Motor neuron (in vitro differentiated cells): ENCODE data around the gene ARRB2. TPM values are rescaled to one million over a fixed set of nuclear protein-coding genes. Genes with fewer than 3 reads are reported as not detected.
"Not testable (repeated sequence)": the region's sequence is repeated elsewhere in the genome, so short reads cannot be mapped to it uniquely, and the experiment has no call there.

Source experiments
- ATAC-seq, 8 experiments: fragments of 200-7000 bp; cut with Tn5 transposase; replicated peaks in 6 of 8; 2 replicates each; pipeline ENCODE4 v1.8.0; 2021; ENCODE audit warnings: mild to moderate bottlenecking in 8 of 8, moderate library complexity in 8 of 8
- H3K27ac ChIP-seq, 2 donors: fragments of 250-450 bp; sonication (Bioruptor Pico); 2 replicates each; pipeline ENCODE4 v1.9.0; 2021; ENCODE audit warnings: antibody characterized with exemption in 2 of 2, mild to moderate bottlenecking in 2 of 2, moderate library complexity in 1 of 2
- H3K4me1 ChIP-seq, 2 donors: fragments of 250-450 bp; sonication (Bioruptor Pico); replicated peaks in 1 of 2; 2 replicates each; pipeline ENCODE4 v1.6.1; 2021; ENCODE audit warnings: antibody characterized with exemption in 2 of 2, mild to moderate bottlenecking in 2 of 2, moderate library complexity in 1 of 2
- H3K4me3 ChIP-seq, 5 donors: fragments of 250-450 bp; sonication (Bioruptor Pico); 2 replicates each; pipeline ENCODE4 v1.9.0; 2021; ENCODE audit warnings: antibody characterized with exemption in 5 of 5, mild to moderate bottlenecking in 5 of 5, moderate library complexity in 4 of 5
- WGBS, 10 experiments: fragments of 450-650 bp; shearing (Covaris generic); methylation state at CpG; one replicate each; pipeline ENCODE4 v1.0.0; 2022; 5-methylcytosine and 5-hydroxymethylcytosine counted together
- in situ Hi-C, 9 experiments: fragments of 400-800 bp; cut with MboI; loops; one replicate each; pipeline ENCODE4 v1.15.0; 2021; ENCODE audit warnings: low sequenced_read_pairs in 9 of 9, low pct_unique_long_range_greater_than_20kb in 2 of 9; ENCODE audit not compliant: unreplicated experiment in 9 of 9
- total RNA-seq, 8 experiments: library from RNA; unstranded; fragments of 300-600 nt; gene quantifications; 2 replicates each; pipeline versions ENCODE4 v1.2.3 to v1.2.4, GENCODE V29; 2022

ARRB2 gene
- total RNA-seq, 8 experiments from 2014 or later = 7.0 to 37.9 (median 27.5) TPM

DNA sequence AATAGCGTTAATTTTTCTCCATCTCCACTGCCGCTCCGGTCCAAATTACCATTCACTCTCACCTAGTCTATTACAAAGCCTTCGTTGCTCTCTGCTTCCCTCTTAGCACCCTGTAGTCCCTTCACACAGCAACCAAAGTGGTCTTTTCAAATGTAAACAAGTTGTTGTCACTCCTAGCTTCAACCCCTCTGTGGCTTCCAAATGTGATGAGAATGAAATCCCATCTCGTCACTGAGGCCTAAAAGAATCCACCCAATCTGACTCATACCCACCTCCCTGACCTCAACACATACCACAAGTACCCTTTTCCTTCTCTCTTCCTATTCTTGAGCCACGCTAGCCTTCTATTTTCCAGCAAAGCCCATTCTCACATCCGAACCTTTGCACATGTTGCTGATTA is 4.3 kb upstream of the ARRB2 start:
- no peak for ATAC-seq
- Histone ChIP-seq H3K4me1 (peaks cover 10 to 11% of the 10 kb centered on the region in 2 donors), H3K27ac (no peak overlapping the region), H3K4me3 (no peak overlapping the region)
- in situ Hi-C loops = loop anchor here in 1 of 9 experiments (25.0 kb wide), 1 partner anchor 181 kb away; the partner anchor contains the start of gene C17orf107
- 37 to 91% (median 77%) methylated on average over 2 to 7 of the region's 7 CpGs; no CpG with 5 or more reads in 1 of the 10 experiments for WGBS, 10 experiments

GRCh38 chr17:4708436-4708835 is 2.0 kb upstream of the ARRB2 start:
- H3K27ac ChIP-seq = no peak overlapping the region

GRCh38 chr17:4710693-4711634 is 532 bp downstream of the ARRB2 start:
- 0 to 72% (median 29%) methylated on average over 1 to 17 of the region's 57 CpGs for WGBS, 10 experiments
- in situ Hi-C loops = loop anchor here in 1 of 9 experiments (25.0 kb wide), 1 partner anchor 176 kb away; the partner anchor contains the start of gene C17orf107
- Histone ChIP-seq H3K4me3 (peak overlapping the region; percentile 53 to 81 (median 74)), H3K27ac (peak overlapping the region; percentile 73 to 87), H3K4me1 (peaks cover 6 to 8% of the 10 kb centered on the region in 2 donors)
- ATAC-seq = peak in 7 of 8 experiments; percentile 0 to 6 (median 1)

More at GRCh38 chr17:4708436-4708835, 2.0 kb upstream of the ARRB2 start:
- H3K4me3 ChIP-seq = no peak overlapping the region
- WGBS, 10 experiments = 0 to 100% (median 74%) methylated on average over 1 to 4 of the region's 8 CpGs; no CpG with 5 or more reads in 3 of the 10 experiments
- peaks cover 6 to 10% of the 10 kb centered on the region in 2 donors for H3K4me1 ChIP-seq
- ATAC-seq = no peak
- in situ Hi-C loops = loop anchor here in 1 of 9 experiments (25.0 kb wide), 1 partner anchor 179 kb away; the partner anchor contains the start of gene C17orf107

- peak overlapping the region in 4 of 5 donors; percentile 53 to 81 (median 76) for H3K4me3 ChIP-seq
- in situ Hi-C loops = loop anchor here in 1 of 9 experiments (25.0 kb wide), 1 partner anchor 176 kb away; the partner anchor contains the start of gene C17orf107
- 0 to 80% (median 63%) methylated on average over 1 to 4 of the region's 6 CpGs; no CpG with 5 or more reads in 2 of the 10 experiments for WGBS, 10 experiments
- no peak overlapping the region for H3K27ac ChIP-seq
- peaks cover 6 to 8% of the 10 kb centered on the region in 2 donors for H3K4me1 ChIP-seq
- ATAC-seq = no peak
These were observed 1.3 kb downstream of the ARRB2 start for GRCh38 chr17:4711661-4712181.

GRCh38 chr17:4712526-4712925 is 2.1 kb downstream of the ARRB2 start:
- peaks cover 6 to 8% of the 10 kb centered on the region in 2 donors for H3K4me1 ChIP-seq
- ATAC-seq = no peak
- 64 to 100% (median 100%) methylated on average over 1 to 3 of the region's 3 CpGs; no CpG with 5 or more reads in 3 of the 10 experiments for WGBS, 10 experiments
- in situ Hi-C loops = loop anchor here in 1 of 9 experiments (25.0 kb wide), 1 partner anchor 175 kb away; the partner anchor contains the start of gene C17orf107
- no peak overlapping the region for H3K4me3 ChIP-seq
- H3K27ac ChIP-seq = no peak overlapping the region

DNA sequence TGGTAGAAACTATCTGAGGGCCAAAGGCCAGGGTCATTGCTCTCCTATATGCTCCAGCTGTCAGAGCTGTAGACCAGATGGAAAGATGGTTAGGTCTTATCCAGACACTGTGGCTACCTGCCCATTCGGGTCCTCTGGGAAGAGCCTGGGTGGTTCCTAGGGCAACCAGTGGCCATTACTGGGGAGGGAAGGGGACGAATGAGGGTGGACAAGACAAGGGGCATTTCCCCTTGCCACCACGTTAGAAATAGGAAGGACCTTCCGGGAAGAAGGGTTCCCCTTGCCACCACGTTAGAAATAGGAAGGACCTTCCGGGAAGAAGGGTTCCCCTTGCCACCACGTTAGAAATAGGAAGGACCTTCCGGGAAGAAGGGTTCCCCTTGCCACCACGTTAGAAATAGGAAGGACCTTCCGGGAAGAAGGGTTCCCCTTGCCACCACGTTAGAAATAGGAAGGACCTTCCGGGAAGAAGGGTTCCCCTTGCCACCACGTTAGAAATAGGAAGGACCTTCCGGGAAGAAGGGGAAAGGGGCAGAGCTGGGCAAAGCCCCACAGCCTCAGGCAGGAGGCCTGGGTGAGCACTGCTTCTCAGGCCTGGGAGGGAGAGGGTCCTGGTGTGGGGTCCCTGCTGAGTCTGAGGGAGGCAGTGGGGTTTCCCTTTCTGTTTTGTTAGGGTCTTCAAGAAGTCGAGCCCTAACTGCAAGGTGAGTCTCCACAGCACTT is 4.1 kb downstream of the ARRB2 start:
- H3K4me3 ChIP-seq, H3K27ac ChIP-seq, ATAC-seq, H3K4me1 ChIP-seq: not testable (repeated sequence)
- in situ Hi-C loops = loop anchor here in 1 of 9 experiments (25.0 kb wide), 1 partner anchor 173 kb away; the partner anchor contains the start of gene C17orf107
- 60 to 100% methylated on average over 1 to 3 of the region's 15 CpGs; no CpG with 5 or more reads in 8 of the 10 experiments for WGBS, 10 experiments

DNA sequence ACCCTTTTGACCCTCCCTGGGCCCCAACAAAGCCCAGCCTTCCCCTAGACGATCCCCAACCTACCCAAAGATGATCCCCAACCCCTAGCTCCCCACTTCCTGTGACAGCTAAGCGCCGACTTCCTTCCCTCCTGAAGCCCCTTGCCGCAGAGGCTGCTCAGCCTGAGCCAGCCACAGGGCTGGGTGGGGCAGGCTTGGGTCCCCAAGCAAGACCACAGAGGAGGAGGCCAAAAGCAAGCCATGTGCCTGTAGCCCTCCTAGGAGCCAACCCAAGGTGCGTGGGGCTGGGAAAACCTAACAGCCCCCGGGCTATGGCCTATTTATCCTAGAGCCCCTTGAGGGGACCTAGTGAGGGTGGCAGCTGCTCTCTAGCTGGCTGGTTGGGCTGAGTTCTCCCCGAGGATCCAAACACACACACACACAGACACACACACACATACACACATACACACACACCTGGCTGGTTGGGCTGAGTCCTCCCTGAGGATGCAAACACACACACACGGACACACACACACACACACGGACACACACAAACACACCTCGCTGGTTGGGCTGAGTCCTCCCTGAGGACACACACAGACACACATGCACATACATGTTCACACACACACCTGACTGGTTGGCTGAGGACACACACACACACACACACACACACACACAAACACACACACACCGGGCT is 4.8 kb downstream of the ARRB2 start:
- no peak for ATAC-seq
- in situ Hi-C loops = loop anchor here in 1 of 9 experiments (25.0 kb wide), 1 partner anchor 172 kb away; the partner anchor contains the start of gene C17orf107
- 60 to 80% (median 70%) methylated on average over 1 to 2 of the region's 11 CpGs; no CpG with 5 or more reads in 6 of the 10 experiments for WGBS, 10 experiments

DNA sequence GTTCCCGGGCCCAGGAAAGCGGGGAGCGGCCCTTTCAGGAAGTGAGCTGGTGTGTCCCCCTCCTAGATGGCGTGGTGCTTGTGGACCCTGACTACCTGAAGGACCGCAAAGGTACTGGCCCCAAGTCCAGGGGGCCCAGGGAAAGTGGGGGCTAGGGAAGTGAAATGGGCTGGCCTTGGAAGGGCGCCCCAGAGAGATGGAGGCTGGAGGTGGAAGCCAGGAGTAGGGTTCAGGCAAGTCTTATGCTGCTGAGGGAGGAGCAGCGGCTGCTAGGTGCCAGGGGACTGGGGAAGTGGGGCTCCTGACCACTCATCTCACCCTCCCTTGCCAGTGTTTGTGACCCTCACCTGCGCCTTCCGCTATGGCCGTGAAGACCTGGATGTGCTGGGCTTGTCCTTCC is 5.6 kb downstream of the ARRB2 start:
- no peak overlapping the region for H3K27ac ChIP-seq
- peaks cover 6 to 8% of the 10 kb centered on the region in 2 donors for H3K4me1 ChIP-seq
- in situ Hi-C loops = loop anchor here in 1 of 9 experiments (25.0 kb wide), 1 partner anchor 171 kb away; the partner anchor contains the start of gene C17orf107
- WGBS, 10 experiments = 89 to 100% (median 94%) methylated on average over 3 to 6 of the region's 10 CpGs; no CpG with 5 or more reads in 6 of the 10 experiments
- no peak for ATAC-seq
- H3K4me3 ChIP-seq = no peak overlapping the region

More for the DNA sequence above, 4.8 kb downstream of the ARRB2 start:
- H3K27ac ChIP-seq = no peak overlapping the region
- no peak overlapping the region for H3K4me3 ChIP-seq
- peaks cover 6 to 8% of the 10 kb centered on the region in 2 donors for H3K4me1 ChIP-seq

GRCh38 chr17:4717791-4718190 is 7.4 kb downstream of the ARRB2 start:
- 70 to 100% (median 97%) methylated on average over 1 to 7 of the region's 17 CpGs; no CpG with 5 or more reads in 3 of the 10 experiments for WGBS, 10 experiments
- Histone ChIP-seq H3K4me1 (no peaks in the 10 kb centered on the region), H3K27ac (no peak overlapping the region), H3K4me3 (no peak overlapping the region)
- in situ Hi-C loops = loop anchor here in 1 of 9 experiments (25.0 kb wide), 1 partner anchor 170 kb away; the partner anchor contains the start of gene C17orf107
- no peak for ATAC-seq

- in situ Hi-C loops = loop anchor here in 1 of 9 experiments (25.0 kb wide), 1 partner anchor 169 kb away; the partner anchor contains the start of gene C17orf107
- H3K4me1 ChIP-seq = no peaks in the 10 kb centered on the region
- no peak for ATAC-seq
These were observed 7.8 kb downstream of the ARRB2 start for GRCh38 chr17:4718276-4718675.

DNA sequence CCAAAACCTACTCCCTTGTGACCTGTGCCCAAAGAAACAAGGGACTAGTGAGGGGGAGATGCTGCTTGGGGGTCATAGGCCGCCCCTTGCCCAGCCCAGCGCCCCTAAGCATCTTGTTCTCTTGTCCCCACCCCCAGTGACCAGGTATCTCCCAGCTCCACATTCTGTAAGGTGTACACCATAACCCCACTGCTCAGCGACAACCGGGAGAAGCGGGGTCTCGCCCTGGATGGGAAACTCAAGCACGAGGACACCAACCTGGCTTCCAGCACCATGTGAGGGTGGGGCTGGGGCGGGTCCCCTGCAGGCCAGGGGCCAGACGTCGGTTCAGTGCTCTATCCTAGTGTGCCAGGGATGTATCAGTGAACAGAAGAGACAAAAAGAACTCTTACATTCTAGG is 8.7 kb downstream of the ARRB2 start:
- H3K27ac ChIP-seq = no peak overlapping the region
- no peaks in the 10 kb centered on the region for H3K4me1 ChIP-seq
- 0% methylated on average over 1 of the region's 10 CpGs; no CpG with 5 or more reads in 9 of the 10 experiments for WGBS, 10 experiments
- in situ Hi-C loops = loop anchor here in 1 of 9 experiments (25.0 kb wide), 1 partner anchor 168 kb away; the partner anchor contains the start of gene C17orf107
- ATAC-seq = no peak
- no peak overlapping the region for H3K4me3 ChIP-seq

More at GRCh38 chr17:4718276-4718675, 7.8 kb downstream of the ARRB2 start:
- WGBS, 10 experiments = 92 to 100% (median 100%) methylated on average over 1 to 4 of the region's 13 CpGs; no CpG with 5 or more reads in 5 of the 10 experiments
- Histone ChIP-seq H3K4me3 (no peak overlapping the region), H3K27ac (no peak overlapping the region)
